ENCODE measurements around the gene VPS51.

DNA sequence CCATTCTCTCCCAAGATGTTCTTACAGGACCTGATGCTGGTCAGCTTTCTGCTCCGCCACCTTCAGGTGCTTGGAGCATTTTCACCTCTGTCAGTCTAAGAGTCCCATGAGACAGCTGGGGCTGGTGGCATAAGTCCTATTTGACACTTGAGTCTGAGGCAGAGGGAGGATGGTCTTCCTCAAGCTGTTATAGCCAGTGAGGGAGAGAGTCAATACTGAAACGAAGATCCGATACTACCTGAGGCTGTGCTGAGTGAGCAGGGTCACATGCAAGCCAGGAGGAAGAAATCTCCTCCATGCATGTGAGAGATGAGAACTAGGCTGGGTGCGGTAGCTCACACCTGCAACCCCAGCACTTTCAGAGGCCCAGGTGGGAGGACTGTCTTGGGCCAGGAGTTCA lies 6.4 kb upstream of the VPS51 start:
- TF ChIP-seq, protein P1, sequence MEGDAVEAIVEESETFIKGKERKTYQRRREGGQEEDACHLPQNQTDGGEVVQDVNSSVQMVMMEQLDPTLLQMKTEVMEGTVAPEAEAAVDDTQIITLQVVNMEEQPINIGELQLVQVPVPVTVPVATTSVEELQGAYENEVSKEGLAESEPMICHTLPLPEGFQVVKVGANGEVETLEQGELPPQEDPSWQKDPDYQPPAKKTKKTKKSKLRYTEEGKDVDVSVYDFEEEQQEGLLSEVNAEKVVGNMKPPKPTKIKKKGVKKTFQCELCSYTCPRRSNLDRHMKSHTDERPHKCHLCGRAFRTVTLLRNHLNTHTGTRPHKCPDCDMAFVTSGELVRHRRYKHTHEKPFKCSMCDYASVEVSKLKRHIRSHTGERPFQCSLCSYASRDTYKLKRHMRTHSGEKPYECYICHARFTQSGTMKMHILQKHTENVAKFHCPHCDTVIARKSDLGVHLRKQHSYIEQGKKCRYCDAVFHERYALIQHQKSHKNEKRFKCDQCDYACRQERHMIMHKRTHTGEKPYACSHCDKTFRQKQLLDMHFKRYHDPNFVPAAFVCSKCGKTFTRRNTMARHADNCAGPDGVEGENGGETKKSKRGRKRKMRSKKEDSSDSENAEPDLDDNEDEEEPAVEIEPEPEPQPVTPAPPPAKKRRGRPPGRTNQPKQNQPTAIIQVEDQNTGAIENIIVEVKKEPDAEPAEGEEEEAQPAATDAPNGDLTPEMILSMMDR (IDR thresholded peaks at IDR 0.05) = no peak
- TF ChIP-seq POLR2A (IDR thresholded peaks at IDR 0.05) = no peak
